NCI-H2196 treated with DMSO at 0.1 percent for 48 hours (cell line): Measurements from ENCODE around the gene NIT2.

Experiments used
- DNase-seq: peaks from one replicate; lab custom pipeline; 2025; ENCODE audit not compliant: unreplicated experiment; lab: John Stamatoyannopoulos, UW

NIT2 gene

DNA sequence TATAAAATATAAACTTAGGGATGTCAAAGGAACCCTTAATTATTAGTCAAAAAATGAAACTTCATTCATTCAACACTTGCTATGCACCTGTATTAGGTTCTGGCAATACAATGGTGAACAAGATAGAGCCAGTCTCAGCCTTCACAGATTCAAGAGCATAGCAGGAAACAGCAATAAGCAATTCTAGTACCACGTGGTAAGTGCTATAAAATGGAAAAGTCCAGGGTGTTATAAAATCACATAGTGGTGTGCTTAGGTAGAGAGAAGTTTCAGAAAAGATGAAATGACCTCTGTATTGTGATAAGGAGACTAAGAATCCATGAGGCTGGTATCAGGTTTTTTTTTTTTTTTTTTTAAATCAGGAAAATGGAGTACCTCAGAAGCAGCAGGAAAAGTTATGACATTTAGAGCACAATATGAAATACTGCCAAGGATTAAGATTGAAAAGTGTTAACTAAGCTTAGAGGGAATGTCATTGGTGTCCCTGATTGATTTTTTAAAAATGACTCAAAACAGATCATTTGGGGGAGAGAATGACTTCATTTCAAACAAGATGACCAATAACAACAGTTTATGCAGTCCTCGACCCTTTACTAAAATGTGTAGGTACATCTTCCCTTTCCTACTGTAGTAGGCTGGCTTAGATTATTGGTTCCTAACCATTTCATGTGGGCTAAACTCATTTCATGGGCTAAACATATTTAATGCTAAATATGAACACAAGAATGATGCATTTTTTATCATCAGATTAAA lies 61.3 kb downstream of the NIT2 start:
- DNase-seq = no peak

GRCh38 chr3:100396967-100397366 lies 62.4 kb downstream of the NIT2 start:
- no peak for DNase-seq

- no peak for DNase-seq
These were observed 64.9 kb downstream of the NIT2 start for GRCh38 chr3:100399341-100400071.

GRCh38 chr3:100400419-100400779 lies 65.8 kb downstream of the NIT2 start:
- DNase-seq = no peak

- peak; percentile 99 for DNase-seq
These were observed 66.5 kb downstream of the NIT2 start, which contains the start of the genes LNP1 and TOMM70 for GRCh38 chr3:100400780-100401673. Gene LNP1, plus strand, starts transcription at chr3:100401539. Its CDS starts 28,191 bp downstream, at chr3:100429730. Gene TOMM70, minus strand, starts transcription at chr3:100401089. Its CDS starts 140 bp downstream, at chr3:100400949.

- peak; percentile 73 for DNase-seq
These were observed 67.1 kb downstream of the NIT2 start for GRCh38 chr3:100401674-100402041.

DNA sequence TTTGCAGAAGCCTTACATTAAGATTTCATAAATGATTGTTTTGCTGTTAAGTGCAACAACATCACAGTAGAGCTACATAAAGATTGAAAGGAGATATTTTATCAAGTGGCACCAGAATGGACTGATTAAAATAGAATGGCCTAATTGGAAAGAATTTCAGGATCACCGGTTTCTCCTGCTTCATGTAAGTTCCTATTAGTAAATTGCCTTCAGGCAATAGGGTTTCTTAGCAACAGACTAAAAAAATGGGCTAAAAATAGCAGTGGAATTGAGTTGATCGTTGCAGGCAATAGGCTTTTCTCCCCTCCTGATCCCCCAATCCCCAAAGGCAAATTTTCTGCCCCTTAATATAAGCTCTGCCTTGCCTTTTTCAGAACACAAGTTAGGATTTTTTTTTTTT lies 67.7 kb downstream of the NIT2 start:
- no peak for DNase-seq

GRCh38 chr3:100402891-100403290 lies 68.3 kb downstream of the NIT2 start:
- DNase-seq = no peak

GRCh38 chr3:100403362-100404249 lies 69.0 kb downstream of the NIT2 start:
- no peak for DNase-seq

DNA sequence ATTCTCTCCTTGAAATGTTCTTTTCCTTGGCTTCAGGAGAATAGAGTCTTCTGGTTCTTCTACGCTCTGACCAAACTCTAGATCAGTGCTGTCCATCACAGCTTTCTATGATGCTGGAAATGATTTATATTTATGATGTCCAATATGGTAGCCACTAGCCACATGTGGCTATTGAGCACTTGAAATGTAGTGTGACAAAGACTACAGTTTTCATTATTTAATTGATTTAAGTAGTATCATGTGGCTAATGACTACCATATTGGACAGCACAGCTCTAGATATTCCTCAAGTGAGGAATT lies 69.6 kb downstream of the NIT2 start:
- DNase-seq = no peak

DNA sequence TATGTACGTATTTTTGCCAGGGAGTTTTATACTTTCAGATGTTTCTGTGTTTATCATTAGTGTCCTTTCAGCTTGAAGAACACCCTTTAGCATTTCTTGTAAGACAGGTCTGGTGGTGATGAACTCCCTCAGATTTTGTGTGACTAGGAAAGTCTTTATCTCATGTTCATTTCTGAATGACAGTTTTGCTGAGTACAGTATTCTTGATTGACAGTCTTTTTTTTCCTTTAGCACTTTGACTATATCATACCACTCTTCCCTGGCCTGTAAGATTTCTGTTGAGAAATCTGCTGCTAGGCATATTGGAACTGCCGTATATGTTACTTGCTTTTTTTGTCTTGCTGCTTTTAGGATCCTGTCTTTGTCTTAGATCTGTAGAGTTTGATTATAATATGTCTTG lies 72.6 kb downstream of the NIT2 start:
- DNase-seq = no peak

DNA sequence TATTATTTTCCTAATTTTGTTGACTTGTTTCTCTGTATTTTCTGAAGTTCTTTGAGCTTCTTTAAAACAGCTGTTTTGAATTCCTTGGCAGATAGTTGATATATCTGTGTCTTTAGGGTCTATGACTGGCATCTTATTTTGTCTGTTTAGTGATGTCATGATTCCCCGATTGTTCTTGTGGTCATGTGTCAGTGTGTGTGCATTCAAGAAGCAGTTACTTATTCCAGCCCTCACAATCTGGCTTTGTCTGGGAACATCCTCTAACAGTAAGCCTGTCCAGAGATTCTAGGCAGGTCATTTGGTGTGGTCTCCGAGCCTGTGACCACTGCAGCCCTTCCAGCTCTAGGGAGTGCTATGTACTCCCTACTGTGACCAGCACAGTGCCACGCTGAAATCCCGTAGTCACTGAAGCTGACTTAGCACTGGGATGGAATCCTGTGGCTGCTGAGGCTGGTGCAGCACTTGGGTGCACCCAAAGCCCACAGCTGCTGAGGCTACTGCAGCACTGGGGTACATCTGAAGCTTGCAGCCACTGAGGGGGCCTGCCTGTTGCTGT lies 73.5 kb downstream of the NIT2 start:
- no peak for DNase-seq
